ENCODE measurements around the gene KCTD13. TPM values are rescaled to one million over a fixed set of nuclear protein-coding genes. Genes with fewer than 3 reads are reported as not detected.
A peak's percentile ranks its signal among the peaks of the same experiment; 100 is the strongest.
"Not testable (repeated sequence)": the region's sequence is repeated elsewhere in the genome, so short reads cannot be mapped to it uniquely, and the experiment has no call there.

Gene KCTD13
- total RNA-seq, 3 donors from 2014 or later, result 14.3 to 20.5 (median 18.7) TPM

- Histone ChIP-seq H3K27me3 (peaks cover 0 to 13% of the 10 kb centered on the region in 2 donors), H3K4me3 (peak overlapping the region; percentile 7 to 53 (median 9)), H3K36me3 (no peaks in the 10 kb centered on the region), H3K4me1 (no peaks in the 10 kb centered on the region), H3K9me3 (no peaks in the 10 kb centered on the region), H3K27ac (no peak overlapping the region)
- no peak for DNase-seq (ENCODE audit: low spot score in 2 of 2)
- TF ChIP-seq POLR2A (IDR thresholded peaks at IDR 0.05) (no peak), POLR2AphosphoS5 (IDR thresholded peaks at IDR 0.05) (no peak)
- TF ChIP-seq, protein P1, sequence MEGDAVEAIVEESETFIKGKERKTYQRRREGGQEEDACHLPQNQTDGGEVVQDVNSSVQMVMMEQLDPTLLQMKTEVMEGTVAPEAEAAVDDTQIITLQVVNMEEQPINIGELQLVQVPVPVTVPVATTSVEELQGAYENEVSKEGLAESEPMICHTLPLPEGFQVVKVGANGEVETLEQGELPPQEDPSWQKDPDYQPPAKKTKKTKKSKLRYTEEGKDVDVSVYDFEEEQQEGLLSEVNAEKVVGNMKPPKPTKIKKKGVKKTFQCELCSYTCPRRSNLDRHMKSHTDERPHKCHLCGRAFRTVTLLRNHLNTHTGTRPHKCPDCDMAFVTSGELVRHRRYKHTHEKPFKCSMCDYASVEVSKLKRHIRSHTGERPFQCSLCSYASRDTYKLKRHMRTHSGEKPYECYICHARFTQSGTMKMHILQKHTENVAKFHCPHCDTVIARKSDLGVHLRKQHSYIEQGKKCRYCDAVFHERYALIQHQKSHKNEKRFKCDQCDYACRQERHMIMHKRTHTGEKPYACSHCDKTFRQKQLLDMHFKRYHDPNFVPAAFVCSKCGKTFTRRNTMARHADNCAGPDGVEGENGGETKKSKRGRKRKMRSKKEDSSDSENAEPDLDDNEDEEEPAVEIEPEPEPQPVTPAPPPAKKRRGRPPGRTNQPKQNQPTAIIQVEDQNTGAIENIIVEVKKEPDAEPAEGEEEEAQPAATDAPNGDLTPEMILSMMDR (IDR thresholded peaks at IDR 0.05), result no peak
- intact Hi-C loops (cut with DNase I; ENCODE audit: low total_unique reads), result no loop called here
Measured at GRCh38 chr16:29876217-29876593, 49.8 kb downstream of the KCTD13 start.

GRCh38 chr16:29875206-29875605 is 50.8 kb downstream of the KCTD13 start:
- Histone ChIP-seq H3K27ac (no peak overlapping the region), H3K27me3 (peaks cover 0 to 13% of the 10 kb centered on the region in 2 donors), H3K4me3 (no peak overlapping the region)

DNA sequence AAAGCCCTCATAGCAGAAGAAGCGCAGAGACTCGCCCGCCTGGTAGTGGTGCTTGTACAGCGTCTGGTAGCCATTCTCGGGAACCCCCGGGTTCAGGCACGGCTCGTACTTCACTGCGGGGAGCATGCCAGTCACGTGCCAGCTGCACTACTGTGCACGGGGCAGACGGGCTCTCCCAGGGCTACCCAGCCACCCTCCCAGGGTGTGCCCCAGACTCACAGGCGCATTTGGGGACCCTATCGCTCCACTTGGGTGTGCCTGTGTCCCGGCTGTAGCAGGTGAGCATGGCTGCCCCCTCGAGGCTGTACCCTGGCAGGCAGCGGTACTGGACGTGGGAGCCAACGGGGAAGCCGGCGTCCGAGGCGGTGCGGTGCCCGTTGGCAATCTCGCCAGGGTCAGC is 52.7 kb downstream of the KCTD13 start:
- H3K4me1 ChIP-seq, result no peaks in the 10 kb centered on the region
- intact Hi-C loops (cut with DNase I; ENCODE audit: low total_unique reads), result no loop called here
- no peaks in the 10 kb centered on the region for H3K36me3 ChIP-seq
- peaks cover 0 to 13% of the 10 kb centered on the region in 2 donors for H3K27me3 ChIP-seq
- DNase-seq (ENCODE audit: low spot score in 2 of 2), result no peak
- H3K27ac ChIP-seq, result no peak overlapping the region
- no peak overlapping the region for H3K4me3 ChIP-seq
- H3K9me3 ChIP-seq, result no peaks in the 10 kb centered on the region
- TF ChIP-seq POLR2A (IDR thresholded peaks at IDR 0.05), result no peak
- TF ChIP-seq, protein P1 (IDR thresholded peaks at IDR 0.05), result no peak
- no peak for TF ChIP-seq POLR2AphosphoS5 (IDR thresholded peaks at IDR 0.05)

More at GRCh38 chr16:29875206-29875605, 50.8 kb downstream of the KCTD13 start:
- no peak for DNase-seq (ENCODE audit: low spot score in 2 of 2)
- intact Hi-C loops (cut with DNase I; ENCODE audit: low total_unique reads), result no loop called here
- Histone ChIP-seq H3K9me3 (no peaks in the 10 kb centered on the region), H3K4me1 (no peaks in the 10 kb centered on the region), H3K36me3 (no peaks in the 10 kb centered on the region)
- no peak for TF ChIP-seq POLR2AphosphoS5 (IDR thresholded peaks at IDR 0.05)
- TF ChIP-seq, protein P1 (IDR thresholded peaks at IDR 0.05), result no peak
- TF ChIP-seq POLR2A (IDR thresholded peaks at IDR 0.05), result no peak

DNA sequence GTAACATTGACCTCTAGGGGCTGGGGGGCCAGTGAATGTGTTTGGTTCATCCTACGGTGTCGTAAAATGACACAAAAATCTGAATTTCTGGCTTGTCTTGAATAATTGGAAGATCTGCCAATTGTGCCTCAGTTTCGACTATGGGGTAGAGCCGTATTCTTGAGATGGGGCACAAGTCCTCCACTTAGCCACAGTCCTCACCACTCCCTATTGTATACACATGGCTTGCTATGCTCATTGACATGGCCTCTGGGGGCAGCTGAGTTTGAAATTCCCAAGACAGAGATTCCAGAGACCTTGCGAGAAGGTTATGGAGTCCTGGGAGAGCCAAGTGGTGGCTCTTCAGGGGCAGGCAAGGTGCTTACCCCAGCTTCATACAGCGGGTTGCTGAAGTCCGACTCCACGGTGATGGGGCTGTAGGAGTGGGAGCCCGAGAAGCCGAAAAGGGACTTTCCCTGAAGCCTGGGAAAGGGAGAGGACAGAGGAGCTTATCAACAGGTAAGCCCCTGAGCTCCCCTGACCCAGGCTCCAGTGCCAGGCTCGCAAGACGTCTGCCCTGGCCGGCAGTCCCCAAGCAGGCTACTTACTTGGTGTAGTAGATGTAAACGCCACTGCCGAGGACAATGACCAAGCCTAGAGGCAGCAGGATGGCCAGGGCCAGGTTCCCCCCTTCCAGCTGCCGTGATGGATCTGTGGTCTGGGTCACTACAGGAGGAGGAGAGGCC is 54.0 kb downstream of the KCTD13 start:
- H3K4me1 ChIP-seq, result no peaks in the 10 kb centered on the region
- no peak overlapping the region for H3K4me3 ChIP-seq
- intact Hi-C loops (cut with DNase I; ENCODE audit: low total_unique reads), result no loop called here
- H3K27me3 ChIP-seq, result peaks cover 0 to 2% of the 10 kb centered on the region in 2 donors
- H3K36me3 ChIP-seq, result no peaks in the 10 kb centered on the region
- no peaks in the 10 kb centered on the region for H3K9me3 ChIP-seq
- H3K27ac ChIP-seq, result no peak overlapping the region
- TF ChIP-seq, protein P1 (IDR thresholded peaks at IDR 0.05), result no peak
- no peak for TF ChIP-seq POLR2A (IDR thresholded peaks at IDR 0.05)
- no peak for TF ChIP-seq POLR2AphosphoS5 (IDR thresholded peaks at IDR 0.05)
- no peak for DNase-seq (ENCODE audit: low spot score in 2 of 2)

DNA sequence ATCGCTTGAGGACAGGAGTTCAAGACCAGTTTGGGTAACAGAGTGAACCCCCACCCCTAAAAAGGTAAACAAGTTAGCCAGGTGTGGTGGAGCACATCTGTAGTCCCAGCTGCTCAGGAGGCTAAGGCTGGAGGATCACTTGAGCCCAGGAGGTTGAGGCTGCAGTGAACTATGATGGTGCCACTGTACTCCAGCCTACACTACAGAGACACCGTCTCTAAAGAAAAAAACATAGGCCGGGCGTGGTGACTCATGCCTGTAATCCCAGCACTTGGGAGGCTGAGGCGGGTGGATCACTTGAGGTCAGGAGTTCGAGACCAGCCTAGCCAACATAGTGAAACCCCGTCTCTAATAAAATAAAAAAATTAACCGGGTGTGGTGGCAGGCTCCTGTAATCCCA is 57.0 kb downstream of the KCTD13 start:
- H3K27ac ChIP-seq; H3K9me3 ChIP-seq; H3K4me1 ChIP-seq; H3K36me3 ChIP-seq; DNase-seq (ENCODE audit: low spot score in 2 of 2); H3K4me3 ChIP-seq; H3K27me3 ChIP-seq: not testable (repeated sequence)
- intact Hi-C loops (cut with DNase I; ENCODE audit: low total_unique reads), result loop anchor here (10.0 kb wide), 2 partner anchors 64 to 146 kb away; partner anchors contain the start of genes DOC2A and MAZ

Data from breast epithelium (tissue), 4 donors.